ENCODE results near the gene GRK5.

Gene GRK5

DNA sequence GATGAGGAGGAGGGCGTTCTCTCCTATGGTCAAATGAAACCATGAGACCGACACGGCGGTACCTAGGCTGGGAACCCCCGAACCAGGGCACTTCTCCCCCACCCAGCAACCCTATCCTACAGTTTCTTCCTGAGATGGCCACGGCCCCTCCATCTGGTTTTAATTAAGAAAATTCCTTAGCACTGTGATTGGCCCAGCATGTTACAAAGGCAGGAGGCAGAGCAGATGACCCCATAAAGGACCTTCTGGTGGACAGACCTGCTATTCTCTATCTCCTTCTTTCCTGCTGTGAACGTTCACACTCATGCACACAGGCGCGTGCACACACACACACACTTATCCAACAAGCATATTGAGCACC is 205.7 kb downstream of the GRK5 start:
- H3K4me2 ChIP-seq (ENCODE audit: low read length) = no peak overlapping the region
- H3F3A ChIP-seq (ENCODE audit: control insufficient read depth, insufficient read depth) = no peaks in the 10 kb centered on the region

DNA sequence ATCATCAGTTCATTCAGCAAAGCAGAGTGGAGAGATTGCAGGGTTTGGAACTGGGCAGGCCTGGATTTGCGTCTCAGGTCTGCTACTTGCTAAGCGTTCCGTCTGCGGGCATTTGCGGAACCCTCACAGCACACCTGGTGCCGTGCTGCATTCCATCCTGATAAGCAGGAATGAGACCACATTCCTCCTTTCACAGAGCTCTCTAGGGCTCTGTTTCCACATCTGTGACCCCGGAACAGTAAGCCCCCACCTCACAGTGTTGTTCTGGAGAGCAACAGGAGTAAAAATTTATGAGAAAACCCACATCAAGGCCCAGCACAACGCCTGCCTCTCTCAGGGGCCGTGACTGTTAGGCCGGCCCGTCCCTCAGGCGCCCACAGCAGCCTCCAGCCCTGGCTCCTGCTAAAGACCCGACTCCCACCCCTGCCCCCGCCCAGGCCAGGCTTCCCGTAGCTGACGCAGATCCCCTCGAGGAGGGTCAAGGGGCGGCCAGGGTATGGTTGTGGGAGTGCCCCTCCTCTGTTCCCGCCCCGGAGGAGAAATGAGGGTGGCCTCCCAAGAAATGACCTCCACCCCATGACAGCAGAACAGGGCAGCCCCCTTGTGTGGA is 206.2 kb downstream of the GRK5 start:
- H3K4me3 ChIP-seq (ENCODE audit: low read length) = no peak overlapping the region
- H3F3A ChIP-seq (ENCODE audit: control insufficient read depth, insufficient read depth) = no peaks in the 10 kb centered on the region
- H3K9me2 ChIP-seq (replicated peaks; ENCODE audit: control insufficient read depth, low read length) = no peaks in the 10 kb centered on the region
- peaks cover 5% of the 10 kb centered on the region; the same call in 1 of the 2 replicates for H3K27me3 ChIP-seq (ENCODE audit: control insufficient read depth, low read length)
- H3K79me2 ChIP-seq (ENCODE audit: control insufficient read depth, low read length) = no peaks in the 10 kb centered on the region
- TF ChIP-seq EZH2phosphoT487 (IDR thresholded peaks at IDR 0.05; ENCODE audit: borderline replicate concordance, low read length) = no peak
- TF ChIP-seq, protein P1, sequence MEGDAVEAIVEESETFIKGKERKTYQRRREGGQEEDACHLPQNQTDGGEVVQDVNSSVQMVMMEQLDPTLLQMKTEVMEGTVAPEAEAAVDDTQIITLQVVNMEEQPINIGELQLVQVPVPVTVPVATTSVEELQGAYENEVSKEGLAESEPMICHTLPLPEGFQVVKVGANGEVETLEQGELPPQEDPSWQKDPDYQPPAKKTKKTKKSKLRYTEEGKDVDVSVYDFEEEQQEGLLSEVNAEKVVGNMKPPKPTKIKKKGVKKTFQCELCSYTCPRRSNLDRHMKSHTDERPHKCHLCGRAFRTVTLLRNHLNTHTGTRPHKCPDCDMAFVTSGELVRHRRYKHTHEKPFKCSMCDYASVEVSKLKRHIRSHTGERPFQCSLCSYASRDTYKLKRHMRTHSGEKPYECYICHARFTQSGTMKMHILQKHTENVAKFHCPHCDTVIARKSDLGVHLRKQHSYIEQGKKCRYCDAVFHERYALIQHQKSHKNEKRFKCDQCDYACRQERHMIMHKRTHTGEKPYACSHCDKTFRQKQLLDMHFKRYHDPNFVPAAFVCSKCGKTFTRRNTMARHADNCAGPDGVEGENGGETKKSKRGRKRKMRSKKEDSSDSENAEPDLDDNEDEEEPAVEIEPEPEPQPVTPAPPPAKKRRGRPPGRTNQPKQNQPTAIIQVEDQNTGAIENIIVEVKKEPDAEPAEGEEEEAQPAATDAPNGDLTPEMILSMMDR (IDR thresholded peaks at IDR 0.05; ENCODE audit: low read depth, low read length, poor library complexity, severe bottlenecking) = no peak
- H3K9me3 ChIP-seq (ENCODE audit: control insufficient read depth, insufficient read depth, low read length) = no peaks in the 10 kb centered on the region
- peaks cover 3% of the 10 kb centered on the region; the same call in 1 of the 2 replicates for H3K4me1 ChIP-seq (ENCODE audit: control insufficient read depth, low read length)
- no peaks in the 10 kb centered on the region for H3K36me3 ChIP-seq (ENCODE audit: control insufficient read depth, low read length)
- H3K27ac ChIP-seq (ENCODE audit: low read depth, low read length) = no peak overlapping the region
- no peak overlapping the region for H3K4me2 ChIP-seq (ENCODE audit: low read length)
- no peaks in the 10 kb centered on the region for H4K20me1 ChIP-seq (ENCODE audit: control insufficient read depth, insufficient read depth, low read depth, low read length)

More for the DNA sequence above, 205.7 kb downstream of the GRK5 start:
- Histone ChIP-seq H3K27ac (ENCODE audit: low read depth, low read length) (no peak overlapping the region), H3K27me3 (ENCODE audit: control insufficient read depth, low read length) (0 out of 2 replicates have a peak, but pooled peaks cover 3% of the 10 kb centered on the region), H3K9me3 (ENCODE audit: control insufficient read depth, insufficient read depth, low read length) (no peaks in the 10 kb centered on the region), H3K9me2 (replicated peaks; ENCODE audit: control insufficient read depth, low read length) (no peaks in the 10 kb centered on the region), H3K79me2 (ENCODE audit: control insufficient read depth, low read length) (no peaks in the 10 kb centered on the region), H4K20me1 (ENCODE audit: control insufficient read depth, insufficient read depth, low read depth, low read length) (no peaks in the 10 kb centered on the region), H3K4me1 (ENCODE audit: control insufficient read depth, low read length) (peaks cover 3% of the 10 kb centered on the region; the same call in 1 of the 2 replicates), H3K36me3 (ENCODE audit: control insufficient read depth, low read length) (no peaks in the 10 kb centered on the region), H3K4me3 (ENCODE audit: low read length) (no peak overlapping the region)
- no peak for TF ChIP-seq EZH2phosphoT487 (IDR thresholded peaks at IDR 0.05; ENCODE audit: borderline replicate concordance, low read length)
- TF ChIP-seq, protein P1 (IDR thresholded peaks at IDR 0.05; ENCODE audit: low read depth, low read length, poor library complexity, severe bottlenecking) = no peak

DNA sequence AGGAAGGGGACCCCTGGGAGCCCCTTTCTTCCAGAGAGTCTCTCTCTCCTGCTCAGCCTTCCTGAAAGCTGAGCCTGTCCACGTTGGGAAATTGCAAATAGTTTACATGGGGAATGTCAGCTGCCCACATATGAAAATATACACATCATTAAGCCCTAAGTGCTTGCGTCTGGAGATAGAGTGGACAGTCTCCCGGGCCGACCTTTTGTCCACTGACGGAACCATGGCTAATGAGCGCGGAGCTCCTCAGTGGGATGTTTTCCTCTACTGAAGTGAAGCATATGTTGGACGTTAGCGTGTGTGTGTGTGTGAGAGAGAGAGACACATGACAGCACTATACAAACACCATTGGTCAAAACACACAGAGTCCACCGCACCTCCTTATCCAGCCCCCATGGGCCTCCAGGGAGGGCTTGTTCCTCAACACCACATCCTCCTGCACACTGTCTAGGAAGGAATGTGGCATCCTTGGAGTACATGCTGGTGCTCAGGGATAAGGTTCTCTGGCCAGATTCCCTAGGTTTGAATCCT is 206.8 kb downstream of the GRK5 start:
- H3K4me3 ChIP-seq (ENCODE audit: low read length) = no peak overlapping the region
- no peaks in the 10 kb centered on the region for H3K79me2 ChIP-seq (ENCODE audit: control insufficient read depth, low read length)
- TF ChIP-seq EZH2phosphoT487 (IDR thresholded peaks at IDR 0.05; ENCODE audit: borderline replicate concordance, low read length) = no peak
- TF ChIP-seq, protein P1 (IDR thresholded peaks at IDR 0.05; ENCODE audit: low read depth, low read length, poor library complexity, severe bottlenecking) = no peak
- peaks cover 7% of the 10 kb centered on the region; the same call in 1 of the 2 replicates for H3K27me3 ChIP-seq (ENCODE audit: control insufficient read depth, low read length)
- no peaks in the 10 kb centered on the region for H3K36me3 ChIP-seq (ENCODE audit: control insufficient read depth, low read length)
- no peaks in the 10 kb centered on the region for H4K20me1 ChIP-seq (ENCODE audit: control insufficient read depth, insufficient read depth, low read depth, low read length)
- no peaks in the 10 kb centered on the region for H3K9me3 ChIP-seq (ENCODE audit: control insufficient read depth, insufficient read depth, low read length)
- no peaks in the 10 kb centered on the region for H3F3A ChIP-seq (ENCODE audit: control insufficient read depth, insufficient read depth)
- no peak overlapping the region for H3K4me2 ChIP-seq (ENCODE audit: low read length)
- H3K27ac ChIP-seq (ENCODE audit: low read depth, low read length) = no peak overlapping the region
- H3K4me1 ChIP-seq (ENCODE audit: control insufficient read depth, low read length) = peaks cover 3% of the 10 kb centered on the region; the same call in 1 of the 2 replicates
- no peaks in the 10 kb centered on the region for H3K9me2 ChIP-seq (replicated peaks; ENCODE audit: control insufficient read depth, low read length)
